Tibial nerve (tissue), 4 donors: ENCODE data around the gene FHAD1. TPM values are rescaled to one million over a fixed set of nuclear protein-coding genes. Genes with fewer than 3 reads are reported as not detected.

Experiments
- DNase-seq, 2 donors: peaks; one replicate each; pipeline ENCODE4 v3.0.0-alpha.2; 2019; ENCODE audit warnings: low spot score in 2 of 2
- H3K27ac ChIP-seq, 4 donors: fragments of 200-600 bp; sonication (generic) in 3 of 4; one replicate each; pipeline ENCODE4 v1.5.1; 2017 to 2019; ENCODE audit warnings: mild to moderate bottlenecking in 1 of 4
- H3K27me3 ChIP-seq, 2 donors: fragments of 200-600 bp; sonication (generic) in 1 of 2; one replicate each; pipeline versions ENCODE4 v1.5.1 to v1.6.0; 2017 to 2019
- H3K36me3 ChIP-seq, 3 donors: fragments of 200-600 bp; sonication (generic); one replicate each; pipeline ENCODE4 v1.5.1; 2018 to 2019
- H3K4me1 ChIP-seq, 4 donors: fragments of 200-600 bp; sonication (generic) in 3 of 4; one replicate each; pipeline ENCODE4 v1.5.1; 2017 to 2019
- H3K4me3 ChIP-seq, 4 donors: fragments of 200-600 bp; sonication (generic) in 3 of 4; one replicate each; pipeline ENCODE4 v1.5.1; 2017 to 2019; ENCODE audit warnings: mild to moderate bottlenecking in 1 of 4, moderate library complexity in 1 of 4
- H3K9me3 ChIP-seq, 4 donors: fragments of 200-600 bp; sonication (generic) in 3 of 4; one replicate each; pipeline ENCODE4 v1.5.1; 2017 to 2019
- EP300 ChIP-seq, 2 donors: sonication (generic); formaldehyde crosslinking; IDR thresholded peaks; one replicate each; pipeline ENCODE4 v1.6.1; 2017; ENCODE audit warnings: antibody characterized with exemption in 2 of 2, mild to moderate bottlenecking in 1 of 2
- POLR2A ChIP-seq, 2 donors: fragments of 450-650 bp; IDR thresholded peaks; one replicate each; pipeline ENCODE4 v1.6.1; 2017; ENCODE audit warnings: antibody characterized with exemption in 2 of 2, mild to moderate bottlenecking in 2 of 2, moderate library complexity in 2 of 2
- WGBS, 2 donors: methylation state at CpG; one replicate each; pipeline ENCODE4 v1.1.5; 2018; 5-methylcytosine and 5-hydroxymethylcytosine counted together
- total RNA-seq, 4 donors: library from RNA; depleted of rRNA; stranded (reverse); fragments of >200 nt; gene quantifications; one replicate each; pipeline ENCODE4 v1.1.0, GENCODE V29; 2016
- TF ChIP-seq, protein P1 (sequence below), 5 experiments: fragments of 200-600 bp in 3 of 5; fragments of 450-650 bp in 2 of 5; sonication (generic) in 3 of 5; IDR thresholded peaks; one replicate each; pipeline ENCODE4 v1.5.1; 2016 to 2019; ENCODE audit warnings: antibody characterized with exemption in 5 of 5, mild to moderate bottlenecking in 3 of 5, moderate library complexity in 2 of 5

The FHAD1 gene
- total RNA-seq, 4 donors from 2014 or later: 0.30 to 0.63 TPM; not detected in 2

DNA sequence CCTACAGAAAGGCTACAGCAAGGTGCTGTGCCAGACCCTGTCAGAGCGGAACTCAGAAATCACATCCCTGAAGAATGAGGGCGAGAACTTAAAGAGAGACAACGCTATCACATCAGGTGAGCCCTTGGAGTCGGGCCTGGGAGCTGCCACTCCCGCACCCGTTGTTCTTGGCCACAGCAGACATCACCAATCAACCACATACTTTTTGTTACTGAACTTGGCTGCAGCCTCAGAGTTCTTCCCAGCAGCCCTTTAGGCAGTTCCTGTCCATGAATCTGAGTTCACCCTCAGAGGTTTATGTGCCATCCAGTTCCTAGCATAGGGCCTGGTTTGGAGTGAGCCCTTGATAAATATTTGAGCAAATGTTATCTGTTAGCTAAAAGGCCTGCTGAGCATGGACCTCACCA, 61.6 kb downstream of the FHAD1 start:
- H3K36me3 ChIP-seq: no peaks in the 10 kb centered on the region
- 80 to 96% methylated on average over 6 of the region's 6 CpGs for WGBS, 2 donors
- TF ChIP-seq EP300 (IDR thresholded peaks at IDR 0.05): no peak
- no peak for TF ChIP-seq POLR2A (IDR thresholded peaks at IDR 0.05)
- TF ChIP-seq, protein P1, sequence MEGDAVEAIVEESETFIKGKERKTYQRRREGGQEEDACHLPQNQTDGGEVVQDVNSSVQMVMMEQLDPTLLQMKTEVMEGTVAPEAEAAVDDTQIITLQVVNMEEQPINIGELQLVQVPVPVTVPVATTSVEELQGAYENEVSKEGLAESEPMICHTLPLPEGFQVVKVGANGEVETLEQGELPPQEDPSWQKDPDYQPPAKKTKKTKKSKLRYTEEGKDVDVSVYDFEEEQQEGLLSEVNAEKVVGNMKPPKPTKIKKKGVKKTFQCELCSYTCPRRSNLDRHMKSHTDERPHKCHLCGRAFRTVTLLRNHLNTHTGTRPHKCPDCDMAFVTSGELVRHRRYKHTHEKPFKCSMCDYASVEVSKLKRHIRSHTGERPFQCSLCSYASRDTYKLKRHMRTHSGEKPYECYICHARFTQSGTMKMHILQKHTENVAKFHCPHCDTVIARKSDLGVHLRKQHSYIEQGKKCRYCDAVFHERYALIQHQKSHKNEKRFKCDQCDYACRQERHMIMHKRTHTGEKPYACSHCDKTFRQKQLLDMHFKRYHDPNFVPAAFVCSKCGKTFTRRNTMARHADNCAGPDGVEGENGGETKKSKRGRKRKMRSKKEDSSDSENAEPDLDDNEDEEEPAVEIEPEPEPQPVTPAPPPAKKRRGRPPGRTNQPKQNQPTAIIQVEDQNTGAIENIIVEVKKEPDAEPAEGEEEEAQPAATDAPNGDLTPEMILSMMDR (IDR thresholded peaks at IDR 0.05): no peak

DNA sequence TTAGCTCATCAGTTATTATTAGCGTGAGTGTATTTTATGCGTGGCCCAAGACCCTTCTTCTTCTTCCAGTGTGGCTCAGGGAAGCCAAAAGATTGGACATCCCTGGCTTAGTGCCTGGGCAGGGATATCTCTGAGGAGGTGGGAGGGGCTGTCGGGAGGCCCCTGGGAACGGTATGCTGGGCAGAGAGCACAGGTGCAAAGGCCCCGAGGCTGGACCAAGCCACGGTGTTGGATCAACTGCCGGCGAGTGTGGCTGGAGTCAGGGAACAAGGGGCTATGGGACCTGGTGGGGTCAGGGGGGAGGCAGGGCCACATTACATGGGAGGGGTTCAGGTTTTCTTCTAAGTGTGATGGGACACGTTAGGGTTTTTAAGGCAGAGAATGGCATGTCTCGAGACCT, 62.7 kb downstream of the FHAD1 start:
- 76 to 84% methylated on average over 10 of the region's 10 CpGs for WGBS, 2 donors
- no peaks in the 10 kb centered on the region for H3K4me1 ChIP-seq
- no peak for TF ChIP-seq EP300 (IDR thresholded peaks at IDR 0.05)
- no peak for TF ChIP-seq POLR2A (IDR thresholded peaks at IDR 0.05)
- TF ChIP-seq, protein P1 (IDR thresholded peaks at IDR 0.05): no peak
- peaks cover 0 to 12% (median 0%) of the 10 kb centered on the region in 4 donors for H3K9me3 ChIP-seq
- DNase-seq: no peak
- no peaks in the 10 kb centered on the region for H3K36me3 ChIP-seq
- H3K4me3 ChIP-seq: no peak overlapping the region
- H3K27me3 ChIP-seq: no peaks in the 10 kb centered on the region
- H3K27ac ChIP-seq: no peak overlapping the region

More for the DNA sequence above, 61.6 kb downstream of the FHAD1 start:
- no peak for DNase-seq
- Histone ChIP-seq H3K27ac (peak overlapping the region in 1 of 4 donors; percentile 11), H3K4me1 (no peaks in the 10 kb centered on the region), H3K27me3 (no peaks in the 10 kb centered on the region), H3K4me3 (no peak overlapping the region), H3K9me3 (peaks cover 0 to 12% (median 0%) of the 10 kb centered on the region in 4 donors)

DNA sequence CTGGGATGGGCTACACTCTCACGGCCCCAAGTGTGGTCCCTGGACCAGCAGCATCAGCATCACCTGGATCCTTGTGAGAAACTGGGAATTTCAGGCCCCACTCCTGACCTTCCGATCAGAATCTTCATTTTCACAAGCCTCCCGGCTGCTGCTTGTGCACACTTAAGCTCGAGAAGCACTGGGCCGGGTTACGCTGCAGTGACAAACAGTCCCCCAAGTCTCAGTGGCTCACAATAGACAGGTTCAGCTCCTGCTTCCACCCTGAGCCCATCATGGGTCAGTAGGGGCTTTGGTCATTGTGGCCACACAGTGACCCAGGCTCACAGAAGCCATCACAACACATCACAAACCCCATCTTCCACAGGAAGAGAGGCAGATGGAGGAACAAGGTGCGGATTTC, 63.5 kb downstream of the FHAD1 start:
- Histone ChIP-seq H3K4me1 (no peaks in the 10 kb centered on the region), H3K4me3 (no peak overlapping the region), H3K27me3 (no peaks in the 10 kb centered on the region), H3K36me3 (no peaks in the 10 kb centered on the region), H3K9me3 (peaks cover 0 to 12% (median 0%) of the 10 kb centered on the region in 4 donors), H3K27ac (no peak overlapping the region)
- TF ChIP-seq POLR2A (IDR thresholded peaks at IDR 0.05) (no peak), EP300 (IDR thresholded peaks at IDR 0.05) (no peak)
- TF ChIP-seq, protein P1 (IDR thresholded peaks at IDR 0.05): no peak
- 93 to 96% methylated on average over 7 of the region's 7 CpGs for whole genome bisulfite sequencing, 2 donors
- no peak for DNase-seq

DNA sequence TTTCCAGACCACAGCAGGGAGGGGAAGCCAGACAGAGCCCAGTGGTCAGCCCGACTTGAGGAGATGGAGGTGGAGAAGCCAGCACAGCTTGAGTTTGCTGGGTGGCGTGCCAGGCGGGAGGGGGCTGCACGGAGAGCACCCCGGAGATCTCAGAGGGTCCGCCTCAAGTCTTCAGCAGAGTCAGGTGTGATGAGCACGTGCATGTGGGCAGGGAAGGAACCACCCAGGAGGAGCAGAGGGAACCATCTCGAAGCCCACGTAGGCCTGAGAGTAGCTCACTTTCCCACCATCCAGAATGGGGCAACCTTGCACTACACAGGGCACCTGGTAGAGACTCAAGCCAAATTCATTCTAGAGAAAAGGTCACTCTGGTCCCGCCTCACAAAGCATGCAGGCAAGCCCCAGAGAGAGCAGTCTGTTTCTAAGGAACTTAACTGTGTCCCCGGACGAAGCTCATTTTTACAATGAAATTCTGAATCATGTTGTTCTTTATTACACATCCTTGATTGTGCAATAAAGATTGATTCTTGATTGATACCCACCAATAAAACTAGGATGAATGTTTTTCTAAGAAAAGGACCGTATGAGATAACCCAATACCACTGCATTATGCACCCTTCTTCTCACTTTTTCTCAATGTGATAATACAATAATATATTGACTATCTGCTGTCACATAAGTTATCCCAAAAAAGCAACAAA, 64.2 kb downstream of the FHAD1 start:
- H3K27ac ChIP-seq: no peak overlapping the region
- TF ChIP-seq EP300 (IDR thresholded peaks at IDR 0.05) (no peak), POLR2A (IDR thresholded peaks at IDR 0.05) (no peak)
- TF ChIP-seq, protein P1 (IDR thresholded peaks at IDR 0.05): no peak
- 88 to 94% methylated on average over 13 of the region's 13 CpGs for WGBS, 2 donors
- no peak for DNase-seq
- H3K27me3 ChIP-seq: no peaks in the 10 kb centered on the region
- H3K36me3 ChIP-seq: no peaks in the 10 kb centered on the region
- H3K9me3 ChIP-seq: peaks cover 0 to 12% (median 0%) of the 10 kb centered on the region in 4 donors
- no peaks in the 10 kb centered on the region for H3K4me1 ChIP-seq
- H3K4me3 ChIP-seq: no peak overlapping the region

DNA sequence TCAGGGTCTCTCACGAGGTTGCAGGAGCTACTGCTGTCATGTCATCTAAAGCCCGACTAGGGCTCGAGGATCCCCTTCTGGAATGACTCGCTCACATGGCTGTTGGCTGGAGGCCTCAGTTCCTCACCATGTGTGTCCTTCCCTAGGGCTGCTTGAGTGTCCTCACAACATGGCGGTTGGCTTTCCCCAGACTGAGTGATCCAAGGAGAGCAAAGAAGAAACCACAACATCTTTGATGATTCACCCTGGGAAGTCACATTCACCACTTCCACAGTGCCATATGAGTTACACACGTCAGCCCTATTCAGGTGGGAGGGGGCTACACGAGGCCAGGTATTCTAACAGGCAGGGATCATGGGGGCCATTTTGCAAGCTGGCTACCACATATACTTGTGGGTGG, 64.9 kb downstream of the FHAD1 start:
- Histone ChIP-seq H3K9me3 (peaks cover 0 to 12% (median 0%) of the 10 kb centered on the region in 4 donors), H3K4me1 (no peaks in the 10 kb centered on the region), H3K27me3 (no peaks in the 10 kb centered on the region), H3K4me3 (no peak overlapping the region), H3K36me3 (no peaks in the 10 kb centered on the region), H3K27ac (no peak overlapping the region)
- no peak for DNase-seq
- TF ChIP-seq, protein P1 (IDR thresholded peaks at IDR 0.05): no peak
- TF ChIP-seq POLR2A (IDR thresholded peaks at IDR 0.05) (no peak), EP300 (IDR thresholded peaks at IDR 0.05) (no peak)
- WGBS, 2 donors: 91 to 94% methylated on average over 6 to 7 of the region's 7 CpGs
